Ovary (tissue), 3 donors: Measurements from ENCODE around the gene GALNTL6.

ENCODE experiments used
- CTCF ChIP-seq, 3 donors: fragments of 450-650 bp in 2 of 3; fragments of 200-600 bp in 1 of 3; IDR thresholded peaks; one replicate each; pipeline versions ENCODE4 v1.5.1 to v1.8.0; 2016 to 2022; ENCODE audit warnings: antibody characterized with exemption in 3 of 3, mild to moderate bottlenecking in 1 of 3
- EP300 ChIP-seq: sonication (generic); formaldehyde crosslinking; IDR thresholded peaks from one replicate; pipeline ENCODE4 v1.6.1; 2017; ENCODE audit warnings: antibody characterized with exemption
- donor health status: DM: no; HTN: no; CAD: no.

DNA sequence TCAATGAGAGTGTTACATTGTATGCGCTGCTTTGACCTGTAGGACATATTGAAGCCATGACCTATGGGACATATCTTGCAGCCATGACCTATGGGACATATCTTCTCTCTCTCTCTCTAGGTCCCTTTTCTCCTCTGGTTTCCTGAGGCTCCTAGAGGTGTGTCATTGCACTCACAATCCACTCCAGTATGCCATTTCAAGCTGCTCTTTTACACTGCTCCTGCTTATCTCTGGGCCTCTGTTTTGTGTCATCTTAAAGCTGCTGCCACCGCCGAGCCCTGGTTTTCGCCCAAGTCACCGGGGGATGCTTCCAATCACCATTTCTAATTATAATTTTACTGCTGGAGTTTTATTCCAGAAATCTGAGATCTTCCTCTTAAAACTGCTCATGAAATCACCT, 336.1 kb downstream of the GALNTL6 start:
- TF ChIP-seq CTCF (IDR thresholded peaks at IDR 0.05), result no peak
- no peak for TF ChIP-seq EP300
